Occipital lobe (tissue), 2 donors: ENCODE results near the gene ACOX3. TPM values are rescaled to one million over a fixed set of nuclear protein-coding genes. Genes with fewer than 3 reads are reported as not detected.
"Not testable (repeated sequence)": the region's sequence is repeated elsewhere in the genome, so short reads cannot be mapped to it uniquely, and the experiment has no call there.

Experiments
- DNase-seq: peaks from one replicate; lab custom pipeline; 2025; lab: John Stamatoyannopoulos, UW
- total RNA-seq: library from RNA; depleted of rRNA; stranded (reverse); fragments of >200 nt; gene quantifications from one replicate; pipeline ENCODE4 v1.2.3, GENCODE V29; 2014

ACOX3 gene
- total RNA-seq, 1 donor from 2014 or later, result 34.9 TPM

DNA sequence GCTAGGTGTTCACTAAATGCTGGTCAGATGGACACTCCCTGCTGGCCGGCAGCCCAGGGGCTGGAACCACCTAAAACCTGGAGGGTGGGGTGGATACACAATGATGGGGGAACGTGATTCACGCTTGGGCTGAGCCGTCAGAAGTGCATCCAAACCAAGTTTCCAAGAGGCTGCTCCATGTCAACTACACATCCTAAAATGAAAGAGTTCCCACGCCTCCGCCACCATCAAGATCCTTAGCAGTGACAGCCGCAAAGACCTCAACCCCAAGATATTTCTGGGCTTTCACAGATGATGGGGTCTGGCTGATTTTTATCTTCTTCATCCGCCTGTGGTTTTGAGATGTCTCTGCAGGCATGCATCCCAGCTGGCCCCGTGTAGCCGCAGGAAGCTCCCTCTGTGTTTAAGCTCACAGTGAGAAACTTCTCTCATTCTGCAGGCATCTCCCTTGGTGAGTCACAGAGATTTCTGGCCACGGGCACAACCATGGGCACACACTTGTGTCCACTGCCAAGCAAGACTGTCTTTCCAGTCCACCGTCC is 86.5 kb downstream of the ACOX3 start:
- no peak for DNase-seq

DNA sequence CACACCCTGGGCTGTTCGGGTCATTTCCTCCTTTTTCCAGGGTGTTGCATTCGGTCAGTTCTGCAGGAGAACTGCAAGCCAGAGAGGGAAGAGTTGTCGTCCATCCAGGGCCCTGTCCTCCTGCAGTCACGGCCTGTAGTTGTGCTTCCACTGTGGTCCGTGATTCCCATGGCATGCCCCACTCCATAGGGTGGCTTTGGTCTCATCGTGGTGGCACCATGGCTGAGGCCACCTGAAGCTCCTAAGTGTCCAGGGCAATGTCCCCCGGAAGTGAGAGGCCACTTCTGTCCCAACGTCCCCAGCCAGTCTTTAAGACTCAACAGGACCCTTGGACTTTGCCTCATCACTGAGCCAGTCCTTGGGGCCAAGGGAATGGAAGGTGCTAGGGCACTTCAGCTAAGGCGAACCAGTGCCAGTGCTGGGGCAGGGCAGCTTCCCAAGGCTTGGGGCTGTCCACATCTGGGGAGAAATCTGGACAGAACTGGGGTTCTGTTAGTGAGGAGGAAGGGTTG is 87.3 kb downstream of the ACOX3 start:
- DNase-seq, result no peak

DNA sequence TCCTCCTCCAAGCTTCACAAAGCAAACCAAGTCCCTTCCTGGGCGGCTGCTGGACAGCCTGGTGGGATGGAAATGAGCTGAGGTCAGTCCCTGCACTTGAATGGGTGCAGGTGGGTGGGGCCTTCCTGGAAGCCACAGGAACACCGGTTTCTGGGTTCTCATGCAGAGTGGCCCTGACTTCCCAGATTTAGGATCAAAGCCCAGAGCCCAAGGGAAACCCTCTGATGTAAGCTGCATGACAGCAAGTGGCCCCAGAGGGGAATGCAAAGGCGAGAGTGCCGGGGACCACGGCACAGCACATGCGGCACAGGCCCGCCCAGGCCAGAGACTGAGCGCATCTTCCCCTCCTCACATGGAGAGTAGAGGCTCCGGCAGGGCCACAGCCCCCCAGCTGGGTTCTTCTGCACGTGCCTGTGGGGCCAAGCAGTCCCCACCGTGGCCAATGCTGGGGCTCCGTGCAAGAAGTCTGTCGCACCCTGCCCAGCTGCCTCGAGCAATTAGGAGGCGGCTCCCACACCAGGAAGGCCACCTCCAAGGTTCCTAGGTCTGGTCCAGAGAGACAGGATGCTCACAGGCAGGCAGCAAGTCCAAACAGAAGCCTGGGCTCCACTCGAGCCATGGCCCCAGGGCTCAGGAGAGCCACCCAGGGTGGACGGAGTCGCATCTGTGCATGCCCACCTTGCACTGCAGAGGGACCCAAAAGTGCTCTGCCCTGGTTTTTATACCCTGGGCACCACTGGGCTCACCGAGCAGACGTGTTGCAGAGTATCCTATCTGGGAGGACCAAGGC is 88.0 kb downstream of the ACOX3 start:
- DNase-seq, result no peak

DNA sequence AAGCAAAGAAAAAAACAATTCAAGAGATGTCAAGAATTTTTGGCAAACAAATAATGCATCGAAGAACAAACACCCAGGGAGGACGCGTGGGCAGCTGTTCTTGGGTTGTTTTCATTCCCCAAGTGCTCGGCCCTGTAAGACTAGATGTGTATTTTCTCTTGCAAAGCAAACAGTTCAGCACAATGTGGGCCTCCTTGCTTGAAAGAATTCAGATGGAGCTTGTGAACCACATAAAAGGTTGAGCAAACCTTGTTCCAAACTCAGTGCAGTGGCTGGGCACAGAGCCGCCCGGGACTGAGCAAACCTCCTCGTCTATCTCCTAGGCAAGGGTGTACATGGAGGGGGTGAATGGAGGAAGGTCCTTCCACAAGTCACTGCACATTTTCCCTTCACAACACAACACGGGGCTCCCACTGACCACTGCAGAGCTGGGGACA is 88.6 kb downstream of the ACOX3 start:
- DNase-seq, result no peak

DNA sequence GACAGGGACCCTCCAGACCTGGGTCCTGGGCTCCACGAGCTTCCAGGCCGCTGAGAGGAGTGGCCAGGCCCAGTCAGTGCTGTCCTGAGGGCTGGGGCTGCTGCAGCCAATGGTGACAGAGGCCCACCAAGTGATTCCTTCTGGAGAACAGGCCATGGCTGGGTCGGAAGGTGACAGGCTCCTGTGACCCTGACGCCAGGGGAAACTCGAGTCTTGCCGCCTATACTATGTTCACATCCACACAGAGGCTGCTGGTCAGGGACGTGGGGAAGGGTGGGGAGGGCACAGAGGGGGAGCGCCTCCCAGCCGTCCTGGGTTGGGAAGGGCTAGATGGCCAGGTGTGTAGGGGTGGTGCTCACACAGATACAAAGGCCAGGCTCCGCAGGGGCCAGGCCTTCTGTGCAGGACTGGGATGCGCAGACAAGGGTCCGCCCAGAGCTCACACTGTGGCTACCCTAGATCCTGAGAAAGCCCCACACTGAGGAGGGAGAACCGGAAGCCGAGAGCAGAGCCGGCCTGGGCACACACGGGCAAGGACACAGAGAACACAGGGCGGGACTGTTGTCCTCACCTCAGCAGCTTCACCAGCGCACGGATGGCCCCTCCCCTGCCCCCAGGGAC is 89.6 kb downstream of the ACOX3 start:
- DNase-seq, result no peak

DNA sequence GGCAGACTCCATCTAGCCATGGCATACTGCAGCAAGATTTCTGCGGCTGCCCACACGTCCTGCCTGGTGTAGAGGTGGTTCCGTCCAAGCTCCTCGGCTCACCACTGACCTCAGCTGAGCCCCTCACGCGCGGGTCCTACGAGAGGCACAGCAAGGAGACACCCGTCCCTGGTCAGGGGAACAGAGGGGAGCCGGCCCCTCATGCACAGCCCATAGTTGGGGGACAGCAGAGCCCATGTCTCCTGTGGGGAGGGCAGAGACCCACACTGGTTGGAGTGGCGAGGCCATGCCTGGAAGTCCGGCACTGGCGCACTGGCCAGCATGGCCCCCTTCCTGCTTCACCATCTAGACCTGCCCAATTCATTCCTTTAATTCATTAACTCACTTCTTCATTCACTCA is 90.2 kb downstream of the ACOX3 start:
- DNase-seq, result no peak

DNA sequence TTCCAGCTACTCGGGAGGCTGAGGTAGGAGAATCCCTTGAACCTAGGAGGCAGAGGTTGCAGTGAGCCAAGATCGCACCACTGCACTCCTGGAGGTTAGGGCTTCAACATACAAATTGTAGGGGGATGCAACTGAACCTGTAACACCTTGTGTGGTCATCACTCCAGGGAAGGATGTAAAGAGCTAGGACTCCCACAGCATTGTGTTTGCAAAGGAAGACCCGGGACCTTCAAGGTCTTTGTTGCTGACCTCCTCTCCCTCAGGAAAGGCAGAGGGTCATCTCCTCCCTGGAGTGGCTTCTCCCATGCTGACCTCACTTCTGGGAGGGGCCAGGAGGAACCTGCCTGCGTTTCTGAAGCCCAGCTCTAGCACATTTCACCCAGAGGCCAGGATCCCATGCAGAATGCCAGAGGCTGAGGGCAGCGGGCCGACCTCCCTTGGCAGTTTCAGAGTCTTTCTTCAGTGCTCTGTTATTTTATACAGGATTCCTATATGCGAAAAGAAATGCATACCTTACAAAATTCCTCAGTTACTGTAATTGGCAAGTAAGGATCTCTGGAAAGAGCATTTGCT is 90.8 kb downstream of the ACOX3 start:
- no peak for DNase-seq

DNA sequence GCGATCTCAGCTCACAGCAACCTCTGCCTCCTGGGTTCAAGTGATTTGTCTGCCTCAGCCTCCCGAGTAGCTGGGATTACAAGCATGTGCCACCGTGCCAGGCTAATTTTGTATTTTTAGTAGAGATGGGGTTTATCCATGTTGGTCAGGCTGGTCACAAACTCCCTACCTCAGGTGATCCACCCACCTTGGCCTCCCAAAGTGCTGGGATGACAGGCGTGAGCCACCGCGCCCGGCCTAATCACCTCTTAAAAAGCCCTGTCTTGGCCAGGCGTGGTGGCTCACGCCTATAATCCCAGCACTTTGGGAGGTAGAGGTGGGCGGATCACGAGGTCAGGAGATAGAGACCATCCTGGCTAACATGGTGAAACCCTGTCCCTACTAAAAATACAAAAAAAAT is 91.3 kb downstream of the ACOX3 start:
- not testable (repeated sequence) for DNase-seq

DNA sequence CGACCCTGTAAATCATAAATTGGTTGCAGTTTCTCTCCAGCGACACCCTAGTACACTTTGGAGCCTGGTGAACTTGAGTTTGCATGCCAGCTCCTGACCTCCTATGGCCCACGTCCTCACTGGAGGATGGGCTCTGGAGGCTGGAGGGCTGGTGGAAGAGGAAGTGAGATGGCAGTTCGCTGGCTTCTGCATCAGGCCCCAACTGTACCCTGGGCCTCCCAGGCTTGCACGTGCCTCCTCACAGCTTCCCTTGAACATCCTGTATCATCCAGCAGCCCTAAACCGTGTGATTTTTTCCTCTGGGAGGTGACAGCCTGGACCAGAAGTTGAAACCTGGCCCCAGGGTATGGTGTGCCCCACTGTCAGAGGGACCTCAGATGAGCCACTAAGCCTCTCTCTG is 92.5 kb downstream of the ACOX3 start:
- DNase-seq, result no peak

DNA sequence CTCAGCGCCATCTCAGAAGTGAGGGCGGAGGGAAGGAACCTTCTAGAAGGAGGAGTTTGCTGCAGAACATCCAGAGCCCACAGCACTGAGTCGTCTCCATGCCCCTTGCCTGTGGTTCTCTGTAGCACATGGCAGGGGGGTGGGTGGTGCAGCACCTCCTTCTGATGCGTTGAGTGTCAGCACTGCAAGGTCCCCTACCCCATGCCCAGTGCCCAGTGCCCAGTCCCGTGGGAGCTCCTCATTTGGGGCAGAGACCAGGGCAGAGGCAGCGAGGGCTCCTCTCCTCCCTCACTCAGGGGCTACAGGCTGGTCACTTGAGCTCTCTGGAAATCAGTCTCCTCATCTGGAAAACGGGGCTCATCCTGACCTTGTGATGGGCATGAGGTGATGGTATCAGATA is 92.9 kb downstream of the ACOX3 start:
- DNase-seq, result no peak

DNA sequence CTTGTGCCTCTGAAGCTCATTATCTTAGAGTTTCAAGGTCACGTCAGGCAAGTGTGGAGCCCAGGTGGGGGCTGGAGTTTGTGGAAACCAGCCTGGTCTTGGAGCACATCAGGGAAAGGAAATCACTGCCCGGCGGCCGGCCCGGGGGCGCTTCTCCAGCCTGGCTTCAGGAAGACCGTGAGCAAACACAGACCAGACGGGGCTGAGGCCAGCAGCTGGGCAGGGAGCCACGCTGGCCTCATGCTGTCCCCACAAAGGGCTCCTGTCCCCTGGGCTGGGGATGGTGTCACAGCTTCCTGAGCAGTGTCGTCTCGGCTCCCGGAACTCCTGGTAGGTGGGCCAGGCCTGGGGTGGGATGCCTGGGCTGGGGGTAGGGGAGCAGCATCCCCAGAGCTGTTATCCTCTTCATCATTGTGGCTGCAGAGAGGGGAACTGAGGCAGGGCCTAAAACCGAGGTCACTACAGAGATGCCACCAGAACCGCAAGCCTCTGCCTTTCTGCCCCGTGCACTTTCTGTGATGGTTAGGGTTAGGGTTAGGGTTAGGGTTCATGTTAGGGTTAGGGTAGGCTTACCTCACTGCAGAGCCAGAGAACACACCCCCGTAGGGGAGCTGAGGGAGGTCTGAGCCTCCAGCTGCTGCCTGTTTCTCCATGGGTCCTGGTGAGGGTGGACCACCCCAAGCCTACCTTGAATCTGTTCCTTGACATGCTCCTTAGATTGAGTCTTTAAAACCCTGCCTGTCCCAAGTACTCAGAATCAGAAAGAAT is 93.5 kb downstream of the ACOX3 start:
- DNase-seq, result peak; percentile 22

DNA sequence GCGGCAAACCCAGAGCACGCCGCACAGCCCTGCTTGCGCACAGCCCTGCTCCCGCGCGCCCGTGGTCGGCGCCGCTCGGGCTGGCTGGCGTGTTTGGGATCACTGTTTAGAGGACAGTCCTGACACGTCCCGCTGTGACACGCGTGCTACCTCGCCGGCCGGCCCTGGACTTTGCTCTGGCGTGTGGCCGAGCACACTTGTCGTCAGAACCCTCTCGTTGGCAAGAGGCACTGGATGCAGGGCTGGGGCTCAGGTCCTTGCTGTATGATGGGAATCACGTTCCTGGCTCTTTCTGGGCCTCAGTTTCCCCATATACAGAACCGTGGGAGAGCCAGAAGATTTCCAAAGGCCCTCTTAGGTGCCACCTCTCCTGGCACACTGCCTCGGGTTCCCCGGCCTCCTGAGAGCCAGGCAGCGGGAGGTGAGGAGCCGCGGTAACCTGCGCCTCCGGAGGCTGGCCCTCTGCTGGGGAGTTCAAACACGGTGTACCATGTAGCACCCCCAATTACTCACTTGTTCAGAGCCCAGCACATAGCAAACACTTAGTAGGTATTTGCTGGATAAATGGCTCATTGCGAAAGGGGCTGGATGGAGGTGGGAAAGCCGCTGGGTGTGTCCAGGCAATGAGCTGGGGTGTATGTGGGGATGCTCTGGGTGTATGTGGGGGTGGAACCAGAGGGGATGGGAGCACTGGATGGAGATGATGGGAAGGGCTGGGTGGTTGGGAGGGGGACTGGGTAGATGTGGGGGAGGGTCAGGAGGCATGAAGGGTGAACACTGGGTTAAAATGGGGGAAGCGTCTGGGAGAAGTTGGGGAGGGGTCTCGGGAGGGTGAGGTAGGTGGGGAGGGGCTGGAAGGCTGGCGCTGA is 94.3 kb downstream of the ACOX3 start:
- DNase-seq, result no peak

DNA sequence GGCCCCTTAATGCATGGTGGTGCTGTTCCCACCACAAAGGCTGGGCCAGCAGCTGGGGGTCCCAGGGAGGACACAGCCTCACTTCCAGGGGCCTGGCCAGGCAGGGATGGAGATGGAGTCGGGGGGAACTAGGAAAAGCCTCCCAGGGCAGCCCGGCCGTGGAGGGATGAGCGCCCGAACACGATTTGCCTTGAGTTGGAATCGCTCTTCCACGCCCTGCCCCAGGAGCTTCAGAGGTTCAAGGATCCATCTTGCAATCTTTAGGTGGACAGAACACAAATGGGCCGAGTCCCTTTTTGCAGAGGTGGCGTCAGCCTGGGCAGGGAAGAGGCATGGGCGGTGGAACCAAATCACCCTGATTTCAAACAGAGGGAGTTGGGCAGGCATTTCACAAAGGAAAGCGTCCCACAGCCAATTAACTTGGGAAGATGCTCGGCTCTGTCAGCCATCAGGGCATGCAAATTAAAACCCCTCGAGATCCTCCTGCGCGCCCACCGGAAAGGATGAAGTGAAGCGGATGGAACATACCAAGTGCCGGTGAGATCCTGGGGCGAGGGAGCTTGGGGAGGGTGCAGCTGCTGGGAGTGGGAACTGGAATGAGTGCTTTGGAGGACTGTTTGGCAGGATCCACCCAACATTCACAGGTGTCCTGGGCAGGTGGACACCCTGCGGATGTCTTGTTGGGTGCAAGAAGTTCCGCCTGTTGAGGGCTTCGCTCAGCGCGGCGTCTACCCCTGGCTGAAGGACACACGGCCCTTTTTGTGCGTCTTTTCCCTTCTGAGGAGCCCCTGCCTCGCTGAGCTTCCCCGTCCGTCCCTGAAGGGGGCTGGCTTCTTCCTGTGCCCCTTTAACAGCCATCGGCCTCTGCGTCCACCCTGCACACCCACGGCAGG is 95.2 kb downstream of the ACOX3 start:
- DNase-seq, result no peak

DNA sequence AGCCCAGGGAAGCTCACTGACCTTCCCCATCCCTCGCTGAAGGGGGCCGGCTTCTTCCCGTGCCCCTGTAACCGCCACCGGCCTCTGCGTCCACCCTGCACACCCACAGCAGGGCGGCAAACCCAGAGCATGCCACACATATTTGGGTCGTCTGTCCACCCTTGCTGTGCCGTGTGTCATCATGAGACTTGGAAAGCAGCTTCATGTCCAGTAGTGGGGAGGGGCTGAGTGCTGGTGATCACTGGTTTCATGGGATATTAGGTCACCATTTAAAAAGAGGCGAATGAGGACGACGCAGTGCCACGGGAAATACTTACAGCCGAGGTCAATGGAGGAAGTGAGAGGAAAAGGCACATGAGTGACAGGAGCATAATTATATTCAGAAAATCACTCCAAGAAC is 96.1 kb downstream of the ACOX3 start:
- DNase-seq, result no peak

DNA sequence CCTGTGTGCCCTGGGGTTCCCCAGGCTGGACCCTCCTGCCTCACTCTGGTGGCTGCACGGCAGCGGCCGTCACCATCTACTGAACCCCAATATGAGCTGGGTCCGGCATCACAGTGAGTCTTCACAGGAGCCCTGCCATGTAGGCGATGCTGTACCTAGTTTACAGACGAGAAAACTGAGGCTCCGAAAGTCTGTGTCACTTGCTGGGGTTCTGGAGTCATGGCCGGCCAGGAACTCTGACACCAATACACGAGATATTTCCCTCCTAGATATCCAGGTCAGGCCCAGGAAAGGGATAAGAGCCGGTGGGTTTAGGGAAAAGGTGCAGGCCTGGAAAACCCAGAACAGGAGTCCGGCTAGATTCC is 96.6 kb downstream of the ACOX3 start:
- DNase-seq, result no peak

DNA sequence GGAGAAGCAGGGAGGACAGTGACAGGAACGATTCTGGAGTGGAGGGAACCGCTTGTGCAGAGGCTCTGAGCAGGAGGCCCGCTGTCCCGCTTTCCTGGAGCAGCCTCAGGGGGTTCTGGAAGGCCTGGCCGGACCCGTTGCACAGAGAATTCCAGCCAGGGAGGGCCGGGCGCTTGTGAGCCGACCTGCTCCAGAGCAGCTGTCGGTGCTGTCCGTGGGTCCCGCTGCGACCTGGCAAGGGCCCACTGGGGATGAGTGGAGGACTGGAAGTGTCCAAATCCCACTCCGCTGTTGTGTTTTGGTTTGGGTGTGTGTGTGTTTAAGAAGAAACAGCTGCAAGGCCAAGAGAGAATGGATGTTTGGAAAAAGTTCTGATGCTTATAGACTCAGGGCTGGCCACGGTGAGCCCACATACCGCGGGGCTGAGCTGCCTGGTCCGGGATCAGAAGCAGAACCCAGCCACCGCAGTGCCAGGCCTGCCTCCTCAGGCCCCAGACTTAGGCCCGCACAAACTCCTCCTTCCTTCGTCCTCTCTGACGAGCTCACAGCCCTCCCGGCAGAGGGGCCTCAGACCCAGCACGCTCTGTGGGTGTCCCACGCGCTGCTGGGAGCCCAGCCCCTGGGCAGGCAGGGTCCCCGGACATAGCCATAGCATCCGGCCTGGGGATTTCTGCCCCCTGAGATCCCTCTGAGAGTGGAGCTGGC is 97.1 kb downstream of the ACOX3 start:
- DNase-seq, result no peak

DNA sequence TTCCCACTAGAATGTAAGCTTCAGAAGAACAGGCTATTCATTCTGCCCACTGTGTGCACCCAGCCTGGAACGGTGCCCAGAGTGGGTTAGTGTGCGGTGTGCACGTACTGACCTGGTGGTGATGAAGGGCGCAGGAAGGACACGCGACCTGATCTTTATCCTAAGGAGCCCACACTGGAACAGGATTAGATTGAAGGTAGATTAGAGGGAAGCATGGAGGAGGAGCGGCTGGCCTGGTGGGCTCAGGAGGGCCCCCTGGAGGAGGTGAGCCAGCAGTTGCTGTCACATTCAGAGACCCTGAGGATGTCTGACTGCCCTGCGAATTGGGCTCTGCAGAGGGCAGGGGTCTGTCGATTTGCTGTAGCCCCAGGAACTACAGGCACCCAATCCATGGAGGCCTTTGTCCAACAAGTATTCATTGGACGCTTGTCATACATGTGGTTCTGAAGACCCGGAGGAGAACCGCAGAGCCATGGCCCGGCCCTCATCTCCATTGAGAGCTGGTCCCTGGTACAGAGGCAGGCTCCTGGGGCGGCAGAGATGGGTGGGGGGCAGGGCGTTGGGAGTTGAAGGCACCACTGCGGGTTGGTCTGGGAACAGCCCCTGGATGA is 97.8 kb downstream of the ACOX3 start:
- DNase-seq, result no peak

DNA sequence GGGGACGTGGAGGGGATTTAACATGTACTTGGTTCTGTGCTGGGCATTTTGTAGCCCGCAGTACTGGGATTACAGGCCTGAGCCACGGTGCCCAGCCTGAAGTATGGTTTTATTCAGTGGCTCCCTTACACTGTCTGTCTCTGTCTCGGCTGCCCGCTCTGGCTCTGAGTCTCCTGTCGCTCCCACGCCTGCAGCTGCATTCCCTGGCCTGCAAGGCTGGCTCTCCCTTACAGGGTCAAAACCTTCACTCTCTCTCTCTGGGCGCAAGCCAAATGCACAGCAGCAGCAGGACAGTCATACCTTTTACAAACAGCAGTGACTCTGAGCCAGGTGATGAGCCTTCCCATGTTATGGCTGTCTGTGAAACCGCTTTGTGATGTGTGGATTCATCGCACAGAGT is 98.8 kb downstream of the ACOX3 start:
- DNase-seq, result no peak

DNA sequence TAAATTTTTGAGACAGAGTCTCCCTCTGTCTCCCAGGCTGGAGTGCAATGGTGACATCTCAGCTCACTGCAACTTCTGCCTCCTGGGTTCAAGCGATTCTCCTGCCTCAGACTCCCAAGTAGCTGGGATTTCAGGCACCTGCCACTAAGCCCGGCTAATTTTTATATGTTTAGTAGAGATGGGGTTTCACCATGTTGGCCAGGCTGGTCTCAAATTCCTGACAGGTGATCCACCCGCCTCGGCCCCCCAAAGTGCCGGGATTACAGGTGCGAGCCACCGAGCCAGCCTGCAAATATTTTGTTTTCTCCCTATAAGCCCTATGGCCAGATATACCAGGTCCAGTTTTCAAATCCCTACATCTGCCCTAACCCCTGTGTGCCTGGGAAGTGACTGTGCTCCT is 99.2 kb downstream of the ACOX3 start:
- not testable (repeated sequence) for DNase-seq
